ENCODE measurements around the gene ME1.

GRCh38 chr6:83169106-83169505 is 261.7 kb downstream of the ME1 start:
- TF ChIP-seq CTCF (IDR thresholded peaks at IDR 0.05) (no peak), POLR2AphosphoS2 (conservative IDR thresholded peaks at IDR 0.05; ENCODE audit: low read length) (no peak), RAD21 (conservative IDR thresholded peaks at IDR 0.05 in 1 of 2, IDR thresholded peaks at IDR 0.05 in 1 of 2) (no peak), EHF (CRISPR knock-in tag; IDR thresholded peaks at IDR 0.05) (no peak), MAFK (IDR thresholded peaks at IDR 0.05; ENCODE audit: partially characterized antibody) (no peak), ESRRA (IDR thresholded peaks at IDR 0.05; ENCODE audit: borderline replicate concordance, low read length) (no peak), REST (IDR thresholded peaks at IDR 0.05) (no peak), CEBPB (IDR thresholded peaks at IDR 0.05) (no peak), MAX (IDR thresholded peaks at IDR 0.05) (no peak), KDM1A (IDR thresholded peaks at IDR 0.05; ENCODE audit: low read depth) (no peak), CHD2 (IDR thresholded peaks at IDR 0.05; ENCODE audit: low read length, partially characterized antibody) (no peak)
